Gastrocnemius medialis (tissue), 4 donors: ENCODE data around the gene ADCY4. TPM values are rescaled to one million over a fixed set of nuclear protein-coding genes. Genes with fewer than 3 reads are reported as not detected.
A peak's percentile ranks its signal among the peaks of the same experiment; 100 is the strongest.

Source experiments
- ATAC-seq, 2 donors: fragments of 150-250 bp; one replicate each; pipeline ENCODE4 v1.9.1; 2016
- DNase-seq, 2 donors: peaks; one replicate each; pipeline ENCODE4 v3.0.0-alpha.2; 2019
- H3K27ac ChIP-seq, 4 donors: fragments of 200-600 bp; sonication (generic); 1 replicate in 1 of 4; 2 replicates in 3 of 4; pipeline ENCODE4 v1.5.1; 2016 to 2018; ENCODE audit warnings: mild to moderate bottlenecking in 2 of 4, moderate library complexity in 1 of 4
- H3K27me3 ChIP-seq, 3 donors: fragments of 200-600 bp; sonication (generic) in 2 of 3; 1 replicate in 1 of 3; 2 replicates in 2 of 3; pipeline versions ENCODE4 v1.5.1 to v1.6.0; 2016 to 2019; ENCODE audit warnings: mild to moderate bottlenecking in 1 of 3, moderate library complexity in 1 of 3
- H3K36me3 ChIP-seq, 2 donors: fragments of 200-600 bp; sonication (generic) in 1 of 2; one replicate each; pipeline ENCODE4 v1.5.1; 2017 to 2018
- H3K4me1 ChIP-seq, 2 donors: fragments of 200-600 bp; sonication (generic) in 1 of 2; one replicate each; pipeline ENCODE4 v1.5.1; 2016 to 2017; ENCODE audit warnings: mild to moderate bottlenecking in 2 of 2
- H3K4me3 ChIP-seq, 4 donors: fragments of 200-600 bp; sonication (generic) in 3 of 4; 1 replicate in 1 of 4; 2 replicates in 3 of 4; pipeline ENCODE4 v1.5.1; 2016 to 2019; ENCODE audit warnings: mild to moderate bottlenecking in 2 of 4
- H3K9me3 ChIP-seq, 3 donors: fragments of 200-600 bp; sonication (generic) in 2 of 3; 1 replicate in 1 of 3; 2 replicates in 2 of 3; pipeline ENCODE4 v1.5.1; 2016 to 2019
- CTCF ChIP-seq, 5 experiments: fragments of 450-650 bp in 3 of 5; fragments of 200-600 bp in 2 of 5; sonication (generic) in 2 of 5; IDR thresholded peaks in 4 of 5; conservative IDR thresholded peaks in 1 of 5; 1 replicate in 4 of 5; 2 replicates in 1 of 5; pipeline ENCODE4 v1.5.1; 2016 to 2019; ENCODE audit warnings: antibody characterized with exemption in 5 of 5, mild to moderate bottlenecking in 3 of 5, moderate library complexity in 3 of 5
- POLR2A ChIP-seq, 2 donors: fragments of 450-650 bp; IDR thresholded peaks; one replicate each; pipeline ENCODE4 v1.6.1; 2017; ENCODE audit warnings: antibody characterized with exemption in 2 of 2, mild to moderate bottlenecking in 2 of 2, moderate library complexity in 2 of 2
- in situ Hi-C, 4 donors: fragments of 200-750 bp; cut with MboI; loops; one replicate each; pipeline versions ENCODE4 v1.15.0 to v1.8.0; 2017; ENCODE audit warnings: low sequenced_read_pairs in 4 of 4
- intact Hi-C: fragments of 100-400 bp; cut with DNase I; formaldehyde crosslinking; loops from one replicate; pipeline ENCODE4 v1.15.1; 2023; ENCODE audit warnings: low total_unique reads
- total RNA-seq, 4 donors: library from RNA; depleted of rRNA; stranded (reverse); fragments of >200 nt; gene quantifications; one replicate each; pipeline versions ENCODE4 v1.1.0 to v1.2.3, GENCODE V29; 2016

ADCY4 gene
- total RNA-seq, 4 donors from 2014 or later, result 7.9 to 16.6 (median 8.7) TPM

GRCh38 chr14:24308342-24309124 is 26.3 kb downstream of the ADCY4 start:
- in situ Hi-C loops, result loop anchor here in 1 of 4 donors (10.0 kb wide), 1 partner anchor 64 kb away; the partner anchor contains the start of gene TINF2
- peak in 1 of 5 experiments; percentile 32 for TF ChIP-seq CTCF (IDR thresholded peaks at IDR 0.05 in 4 of 5, conservative IDR thresholded peaks at IDR 0.05 in 1 of 5)
- TF ChIP-seq POLR2A (IDR thresholded peaks at IDR 0.05), result no peak
- Histone ChIP-seq H3K36me3 (peaks cover 0 to 37% of the 10 kb centered on the region in 2 donors), H3K27ac (no peak overlapping the region), H3K4me1 (peaks cover 12 to 13% of the 10 kb centered on the region in 2 donors), H3K9me3 (no peaks in the 10 kb centered on the region), H3K4me3 (no peak overlapping the region), H3K27me3 (no peaks in the 10 kb centered on the region)
- intact Hi-C loops, result no loop called here
- no peak for ATAC-seq
- no peak for DNase-seq

DNA sequence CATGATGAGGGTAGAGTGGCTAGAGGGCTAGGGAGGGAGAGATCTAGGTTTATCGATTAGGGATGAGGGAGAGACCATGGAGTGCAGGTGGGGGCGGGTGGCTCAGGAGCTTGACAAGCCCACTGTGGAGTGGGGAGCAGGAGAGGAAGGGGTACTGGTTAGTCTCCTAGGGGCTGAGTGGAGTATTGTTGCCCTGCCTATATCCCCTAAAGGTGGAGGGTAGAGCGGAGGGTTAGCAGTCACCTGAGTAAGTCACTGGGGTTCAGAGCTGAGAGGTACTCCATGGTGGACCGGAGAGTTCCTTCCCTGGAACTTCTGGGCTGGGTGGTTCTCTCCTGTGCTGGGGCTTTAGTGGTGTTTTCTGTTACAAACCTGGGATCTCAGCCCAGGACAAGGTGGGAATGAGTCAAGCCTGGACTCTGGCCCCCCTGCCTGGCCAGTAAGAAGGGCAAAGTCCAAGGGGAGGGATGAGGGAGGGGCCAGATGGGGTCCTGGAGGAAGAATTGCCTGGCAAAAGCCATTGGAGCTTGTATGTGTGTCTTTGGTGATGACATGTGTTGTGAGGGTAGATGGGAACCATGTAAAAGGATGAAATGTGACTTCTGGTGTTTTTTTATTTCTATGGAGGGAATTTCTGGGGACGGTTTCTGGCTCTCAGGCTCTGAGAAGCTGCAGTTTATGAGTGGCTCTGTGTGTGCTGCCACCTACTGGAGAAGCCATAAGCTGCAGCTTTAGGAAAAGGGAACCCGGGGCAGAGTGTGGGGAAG is 27.1 kb downstream of the ADCY4 start, which contains the start of gene CIDEB:
Gene CIDEB, minus strand, starts transcription at position 403 of the 767 bp plus-strand sequence. Its CDS starts 119 bp downstream, at position 284.
- DNase-seq (no peak), ATAC-seq (peak in 1 of 2 donors; percentile 38)
- intact Hi-C loops, result no loop called here
- in situ Hi-C loops, result loop anchor here in 1 of 4 donors (10.0 kb wide), 1 partner anchor 63 kb away; the partner anchor contains the start of gene TINF2
- Histone ChIP-seq H3K4me3 (no peak within 1 kb of the TSS), H3K9me3 (no peaks in the 10 kb centered on the region), H3K27me3 (no peaks in the 10 kb centered on the region), H3K27ac (no peak within 1 kb of the TSS), H3K36me3 (peaks cover 0 to 45% of the 10 kb centered on the region in 2 donors), H3K4me1 (peaks cover 12 to 13% of the 10 kb centered on the region in 2 donors)
- TF ChIP-seq CTCF (IDR thresholded peaks at IDR 0.05 in 4 of 5, conservative IDR thresholded peaks at IDR 0.05 in 1 of 5) (peak; percentile 50 to 92 (median 72)), POLR2A (IDR thresholded peaks at IDR 0.05) (no peak)

- H3K36me3 ChIP-seq, result peaks cover 0 to 51% of the 10 kb centered on the region in 2 donors
- no peaks in the 10 kb centered on the region for H3K9me3 ChIP-seq
- no peaks in the 10 kb centered on the region for H3K27me3 ChIP-seq
- TF ChIP-seq POLR2A (IDR thresholded peaks at IDR 0.05), result no peak
- no peak for TF ChIP-seq CTCF (IDR thresholded peaks at IDR 0.05 in 4 of 5, conservative IDR thresholded peaks at IDR 0.05 in 1 of 5)
- no peak overlapping the region for H3K4me3 ChIP-seq
- ATAC-seq (no peak), DNase-seq (no peak)
- intact Hi-C loops, result no loop called here
- peaks cover 12 to 13% of the 10 kb centered on the region in 2 donors for H3K4me1 ChIP-seq
- in situ Hi-C loops, result loop anchor here in 1 of 4 donors (10.0 kb wide), 1 partner anchor 62 kb away; the partner anchor contains the start of gene TINF2
- H3K27ac ChIP-seq, result no peak overlapping the region
Measured at GRCh38 chr14:24307156-24307574, 27.7 kb downstream of the ADCY4 start.

DNA sequence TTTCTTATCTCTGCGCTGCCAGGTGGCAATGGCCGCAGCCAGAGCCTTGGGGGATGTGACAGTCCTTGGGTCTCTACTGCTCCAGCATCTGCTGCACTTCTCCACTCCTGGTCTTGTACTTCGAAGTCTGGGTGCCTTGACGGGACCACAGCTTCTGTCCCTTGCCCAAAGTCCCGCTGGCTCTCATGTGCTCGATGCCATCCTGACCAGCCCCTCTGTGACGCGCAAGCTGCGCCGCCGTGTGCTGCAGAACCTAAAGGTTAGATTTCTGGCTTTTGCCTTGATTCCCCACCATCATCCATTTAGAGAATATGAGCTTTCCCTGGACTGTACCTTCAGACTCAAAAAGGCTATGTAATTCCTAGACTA is 30.9 kb downstream of the ADCY4 start:
- no peak overlapping the region for H3K4me3 ChIP-seq
- H3K36me3 ChIP-seq, result peaks cover 0 to 63% of the 10 kb centered on the region in 2 donors
- no peaks in the 10 kb centered on the region for H3K9me3 ChIP-seq
- in situ Hi-C loops, result loop anchor here in 1 of 4 donors (10.0 kb wide), 1 partner anchor 59 kb away; the partner anchor contains the start of gene TINF2
- TF ChIP-seq CTCF (IDR thresholded peaks at IDR 0.05 in 4 of 5, conservative IDR thresholded peaks at IDR 0.05 in 1 of 5) (no peak), POLR2A (IDR thresholded peaks at IDR 0.05) (no peak)
- intact Hi-C loops, result no loop called here
- DNase-seq (no peak), ATAC-seq (no peak)
- H3K4me1 ChIP-seq, result peaks cover 14 to 17% of the 10 kb centered on the region in 2 donors
- no peak overlapping the region for H3K27ac ChIP-seq
- H3K27me3 ChIP-seq, result no peaks in the 10 kb centered on the region
